GM18505 (cell line): ENCODE results near the gene TMEM163.
"Not testable (repeated sequence)": the region's sequence is repeated elsewhere in the genome, so short reads cannot be mapped to it uniquely, and the experiment has no call there.

Experiments
- ATAC-seq: cut with Tn5 transposase; IDR thresholded peaks from one replicate; pipeline ENCODE4 v1.9.1; 2021; ENCODE audit not compliant: unreplicated experiment
- POLR2A ChIP-seq: IDR thresholded peaks from 4 replicates; pipeline ENCODE4 v1.6.1; 2011; ENCODE audit warnings: borderline replicate concordance; ENCODE audit not compliant: insufficient read depth, insufficient read length; ENCODE audit errors: extremely low read depth

The TMEM163 gene

GRCh38 chr2:134660626-134661402 is 58.0 kb downstream of the TMEM163 start:
- no peak for TF ChIP-seq POLR2A
- ATAC-seq = no peak

DNA sequence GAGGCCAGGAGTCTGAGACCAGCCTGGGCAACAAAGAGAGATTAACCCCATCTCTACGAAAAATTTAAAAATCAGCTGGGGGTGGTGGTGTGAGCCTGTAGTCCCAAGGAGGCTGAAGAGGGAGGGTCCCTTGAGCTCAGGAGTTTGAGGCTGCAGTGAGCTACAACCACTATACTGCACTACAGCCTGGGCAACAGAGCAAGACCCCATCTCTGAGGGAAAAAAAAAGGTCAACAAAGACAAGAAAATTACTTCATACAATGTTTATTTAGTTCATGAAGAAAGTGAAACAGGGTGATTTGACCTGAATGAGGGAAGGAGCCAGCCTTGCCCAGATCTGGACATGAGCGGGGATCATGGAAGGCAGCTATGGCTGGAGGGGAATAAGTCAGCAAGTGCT is 59.1 kb downstream of the TMEM163 start:
- no peak for TF ChIP-seq POLR2A
- ATAC-seq = no peak

DNA sequence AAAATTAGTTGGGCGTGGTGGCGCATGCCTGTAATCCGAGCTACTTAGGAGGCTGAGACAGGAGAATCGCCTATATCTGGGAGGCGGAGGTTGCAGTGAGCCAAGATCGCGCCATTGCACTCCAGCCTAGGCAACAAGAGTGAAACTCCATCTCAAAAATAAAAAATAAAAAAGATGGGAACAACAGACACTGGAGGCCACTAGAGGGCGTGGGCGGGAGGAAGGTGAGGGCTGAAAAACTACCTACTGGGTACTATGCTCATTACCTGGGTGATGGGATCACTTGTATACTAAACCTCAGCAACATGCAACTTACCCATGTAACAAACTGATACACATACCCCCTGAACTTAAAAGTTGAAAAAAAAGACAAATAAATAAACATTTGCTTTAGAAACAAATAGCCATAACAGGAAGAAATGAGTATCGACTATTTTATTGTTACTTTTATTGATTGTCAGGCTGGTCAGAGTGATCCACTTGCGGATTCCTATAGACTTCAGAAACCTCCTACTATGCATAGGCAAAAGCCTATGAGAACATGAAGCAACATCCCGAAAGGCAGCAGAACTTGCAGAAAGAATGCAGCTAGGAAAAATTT is 61.0 kb downstream of the TMEM163 start:
- TF ChIP-seq POLR2A = no peak
- no peak for ATAC-seq

GRCh38 chr2:134656391-134656790 is 62.4 kb downstream of the TMEM163 start:
- ATAC-seq = not testable (repeated sequence)

GRCh38 chr2:134648586-134648985 is 70.2 kb downstream of the TMEM163 start:
- no peak for ATAC-seq
- TF ChIP-seq POLR2A = no peak

- TF ChIP-seq POLR2A = no peak
These were observed 71.1 kb downstream of the TMEM163 start for GRCh38 chr2:134647607-134648256.

GRCh38 chr2:134642938-134643337 is 75.9 kb downstream of the TMEM163 start:
- no peak for ATAC-seq
- no peak for TF ChIP-seq POLR2A

More at GRCh38 chr2:134647607-134648256, 71.1 kb downstream of the TMEM163 start:
- ATAC-seq = no peak

DNA sequence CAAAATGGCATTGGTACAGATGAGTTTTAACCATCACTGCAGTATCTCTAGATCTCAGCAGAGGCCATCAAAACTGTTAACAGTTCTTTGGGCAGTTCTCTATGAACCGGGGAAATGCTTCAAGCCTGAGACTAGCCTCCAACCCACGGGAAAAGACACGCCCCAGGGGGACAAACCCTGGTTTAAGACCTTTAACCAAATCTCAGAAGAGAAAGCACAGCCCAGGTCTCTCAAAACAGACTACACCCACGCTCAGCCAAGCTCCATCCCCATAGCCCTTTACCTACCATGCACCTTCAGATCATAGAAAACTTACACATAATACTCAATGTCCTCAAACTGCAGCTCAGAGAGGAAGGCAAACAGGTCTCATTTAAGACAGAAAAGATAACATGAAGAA is 78.3 kb downstream of the TMEM163 start:
- no peak for TF ChIP-seq POLR2A
- no peak for ATAC-seq

DNA sequence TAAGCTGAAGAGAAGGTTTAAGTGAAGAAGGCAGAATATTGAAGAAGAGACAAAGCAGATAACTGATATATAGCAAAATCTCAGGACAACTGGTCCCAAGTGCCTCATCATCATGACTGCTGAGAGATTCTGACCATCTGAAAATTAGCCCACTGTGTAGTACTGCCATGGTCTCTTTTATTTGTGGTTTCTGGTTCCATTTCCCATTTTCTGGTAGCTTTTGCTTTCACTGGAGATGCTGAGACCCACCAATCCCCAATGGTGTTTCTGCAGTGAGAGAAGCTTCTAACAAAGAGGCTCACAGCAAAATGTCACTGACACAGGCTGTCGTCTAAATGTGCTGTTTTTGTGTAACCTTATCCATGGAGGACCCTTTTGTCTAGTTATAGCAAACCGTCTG is 79.5 kb downstream of the TMEM163 start:
- ATAC-seq = no peak
- TF ChIP-seq POLR2A = no peak

- TF ChIP-seq POLR2A = no peak
- ATAC-seq = no peak
These were observed 82.1 kb downstream of the TMEM163 start for GRCh38 chr2:134636714-134637113.

DNA sequence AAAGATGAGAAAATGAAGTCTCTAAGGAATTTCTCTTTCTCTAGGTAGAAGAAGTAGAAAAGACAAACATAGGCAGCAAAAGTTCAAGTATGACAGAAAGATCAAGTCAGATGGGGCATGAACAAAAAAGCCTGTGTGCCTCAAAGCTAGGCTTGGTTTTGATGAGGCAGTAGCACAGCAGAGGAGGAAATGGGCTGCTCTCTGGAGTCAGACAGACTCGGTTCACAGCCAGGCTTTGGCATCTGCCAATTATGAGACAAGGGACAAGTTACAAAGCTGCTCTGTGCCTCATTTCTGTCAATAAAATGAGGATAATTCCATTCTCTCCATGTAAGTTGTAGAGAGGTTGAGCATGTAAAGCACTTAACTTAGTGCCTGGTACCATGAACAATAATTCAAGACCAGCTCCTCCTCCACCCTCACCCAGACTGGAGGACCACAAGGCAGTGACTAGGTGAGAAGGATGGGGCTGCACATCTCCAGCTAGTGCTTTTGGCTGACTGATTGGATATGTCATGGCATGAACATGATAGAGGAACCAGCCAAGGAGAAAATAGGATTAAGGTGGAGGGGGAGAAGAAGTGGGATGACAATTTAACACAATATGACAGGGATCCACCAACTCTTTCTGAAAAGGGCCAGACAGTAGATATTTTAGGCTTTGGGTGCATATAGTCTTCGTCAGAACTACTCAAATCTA is 84.6 kb downstream of the TMEM163 start:
- ATAC-seq = no peak
- TF ChIP-seq POLR2A = no peak

GRCh38 chr2:134630504-134631159 is 88.2 kb downstream of the TMEM163 start:
- ATAC-seq = no peak
- no peak for TF ChIP-seq POLR2A

- ATAC-seq = no peak
- no peak for TF ChIP-seq POLR2A
These were observed 90.3 kb downstream of the TMEM163 start for GRCh38 chr2:134628453-134628852.

- no peak for ATAC-seq
These were observed 92.0 kb downstream of the TMEM163 start for GRCh38 chr2:134626781-134627180.

GRCh38 chr2:134625311-134625710 is 93.5 kb downstream of the TMEM163 start:
- TF ChIP-seq POLR2A = no peak
- ATAC-seq = no peak

More at GRCh38 chr2:134626781-134627180, 92.0 kb downstream of the TMEM163 start:
- no peak for TF ChIP-seq POLR2A
